ENCODE data around the gene SCG3.
"Not testable (repeated sequence)": the region's sequence is repeated elsewhere in the genome, so short reads cannot be mapped to it uniquely, and the experiment has no call there.

SCG3 gene

GRCh38 chr15:51649659-51650521 lies 31.4 kb upstream of the SCG3 start:
- TF ChIP-seq CTCF (IDR thresholded peaks at IDR 0.05; ENCODE audit: low read depth, low read length), result peak; percentile 58
- Histone ChIP-seq H3K27ac (no peak overlapping the region), H3K36me3 (no peaks in the 10 kb centered on the region), H3K9me3 (ENCODE audit: severe bottlenecking) (no peaks in the 10 kb centered on the region), H3K4me3 (ENCODE audit: low read depth, low read length) (no peak overlapping the region), H3K27me3 (ENCODE audit: insufficient read depth, low read depth, severe bottlenecking) (no peaks in the 10 kb centered on the region)
- peak; percentile 47 for DNase-seq

- no peak for DNase-seq
- TF ChIP-seq CTCF (IDR thresholded peaks at IDR 0.05; ENCODE audit: low read depth, low read length), result no peak
- H3K9me3 ChIP-seq (ENCODE audit: severe bottlenecking), result no peaks in the 10 kb centered on the region
- H3K36me3 ChIP-seq, result no peaks in the 10 kb centered on the region
- no peak overlapping the region for H3K27ac ChIP-seq
- no peak overlapping the region for H3K4me3 ChIP-seq (ENCODE audit: low read depth, low read length)
- H3K27me3 ChIP-seq (ENCODE audit: insufficient read depth, low read depth, severe bottlenecking), result no peaks in the 10 kb centered on the region
Observed at GRCh38 chr15:51652084-51652668, 29.1 kb upstream of the SCG3 start.

GRCh38 chr15:51655401-51656057 lies 25.8 kb upstream of the SCG3 start:
- H3K27ac ChIP-seq; H3K4me3 ChIP-seq (ENCODE audit: low read depth, low read length); DNase-seq; H3K9me3 ChIP-seq (ENCODE audit: severe bottlenecking); H3K27me3 ChIP-seq (ENCODE audit: insufficient read depth, low read depth, severe bottlenecking); H3K36me3 ChIP-seq: not testable (repeated sequence)

GRCh38 chr15:51658664-51659063 lies 22.6 kb upstream of the SCG3 start:
- DNase-seq, result no peak
- no peak overlapping the region for H3K27ac ChIP-seq
- H3K27me3 ChIP-seq (ENCODE audit: insufficient read depth, low read depth, severe bottlenecking), result no peaks in the 10 kb centered on the region
- H3K36me3 ChIP-seq, result no peaks in the 10 kb centered on the region
- H3K4me3 ChIP-seq (ENCODE audit: low read depth, low read length), result no peak overlapping the region
- no peak for TF ChIP-seq CTCF (IDR thresholded peaks at IDR 0.05; ENCODE audit: low read depth, low read length)
- no peaks in the 10 kb centered on the region for H3K9me3 ChIP-seq (ENCODE audit: severe bottlenecking)

- no peak for TF ChIP-seq CTCF (IDR thresholded peaks at IDR 0.05; ENCODE audit: low read depth, low read length)
- no peak overlapping the region for H3K4me3 ChIP-seq (ENCODE audit: low read depth, low read length)
- DNase-seq, result no peak
- H3K27ac ChIP-seq, result no peak overlapping the region
- H3K27me3 ChIP-seq (ENCODE audit: insufficient read depth, low read depth, severe bottlenecking), result no peaks in the 10 kb centered on the region
- no peaks in the 10 kb centered on the region for H3K9me3 ChIP-seq (ENCODE audit: severe bottlenecking)
- no peaks in the 10 kb centered on the region for H3K36me3 ChIP-seq
Observed at GRCh38 chr15:51661072-51661471, 20.2 kb upstream of the SCG3 start.

- H3K27me3 ChIP-seq (ENCODE audit: insufficient read depth, low read depth, severe bottlenecking), result no peaks in the 10 kb centered on the region
- no peak overlapping the region for H3K27ac ChIP-seq
- no peaks in the 10 kb centered on the region for H3K9me3 ChIP-seq (ENCODE audit: severe bottlenecking)
- no peak overlapping the region for H3K4me3 ChIP-seq (ENCODE audit: low read depth, low read length)
- TF ChIP-seq CTCF (IDR thresholded peaks at IDR 0.05; ENCODE audit: low read depth, low read length), result no peak
- no peak for DNase-seq
- H3K36me3 ChIP-seq, result no peaks in the 10 kb centered on the region
Observed at GRCh38 chr15:51667478-51667877, 13.8 kb upstream of the SCG3 start.
